Stimulated activated naive B cell treated with anti-CD40 and anti-IgM and Interleukin-4, amounts not matched to agents 10 μg/mL and 1 μg/mL and 100 μg/mL, for 72 hours (primary cell): ENCODE data around the gene IQSEC1.

Source experiments
- ATAC-seq, 2 donors: fragments of 150-1000 bp; cut with Tn5 transposase; replicated peaks; 2 replicates each; pipeline ENCODE4 v1.10.0; 2021; ENCODE audit warnings: moderate library complexity in 1 of 2
- DNase-seq: peaks from one replicate; pipeline ENCODE4 v3.0.0; 2021
- H3K27ac Mint-ChIP-seq: one replicate; pipeline ENCODE4 v1.8.0; 2022; ENCODE audit warnings: mild to moderate bottlenecking, mixed read lengths
- H3K27me3 Mint-ChIP-seq, 2 donors: one replicate each; pipeline ENCODE4 v1.8.0; 2022; ENCODE audit warnings: mixed read lengths in 2 of 2
- H3K36me3 Mint-ChIP-seq, 2 donors: one replicate each; pipeline ENCODE4 v1.8.0; 2022; ENCODE audit warnings: mixed read lengths in 2 of 2, mild to moderate bottlenecking in 1 of 2
- H3K4me1 Mint-ChIP-seq, 2 donors: one replicate each; pipeline ENCODE4 v1.8.0; 2022; ENCODE audit warnings: mixed read lengths in 2 of 2, mild to moderate bottlenecking in 1 of 2
- H3K4me3 Mint-ChIP-seq, 2 donors: one replicate each; pipeline ENCODE4 v1.8.0; 2022; ENCODE audit warnings: mild to moderate bottlenecking in 2 of 2, mixed read lengths in 2 of 2, moderate library complexity in 1 of 2
- H3K9me3 Mint-ChIP-seq, 2 donors: one replicate each; pipeline ENCODE4 v1.8.0; 2022; ENCODE audit warnings: mixed read lengths in 2 of 2, mild to moderate bottlenecking in 1 of 2

The IQSEC1 gene

GRCh38 chr3:13102386-13103345 lies 29.4 kb upstream of the IQSEC1 start:
- H3K27ac Mint-ChIP-seq = peak overlapping the region; percentile 66

GRCh38 chr3:13099707-13100106 lies 26.5 kb upstream of the IQSEC1 start:
- Mint-ChIP-seq H3K27me3 (peaks cover 0 to 4% of the 10 kb centered on the region in 2 donors), H3K9me3 (no peaks in the 10 kb centered on the region), H3K27ac (no peak overlapping the region), H3K36me3 (no peaks in the 10 kb centered on the region), H3K4me3 (no peak overlapping the region), H3K4me1 (peaks cover 20 to 39% of the 10 kb centered on the region in 2 donors)
- DNase-seq (no peak), ATAC-seq (no peak)

More at GRCh38 chr3:13102386-13103345, 29.4 kb upstream of the IQSEC1 start:
- Mint-ChIP-seq H3K27me3 (no peaks in the 10 kb centered on the region), H3K36me3 (no peaks in the 10 kb centered on the region), H3K4me3 (no peak overlapping the region), H3K4me1 (peaks cover 16 to 35% of the 10 kb centered on the region in 2 donors), H3K9me3 (no peaks in the 10 kb centered on the region)
- no peak for DNase-seq
- no peak for ATAC-seq

- Mint-ChIP-seq H3K27me3 (peaks cover 4 to 5% of the 10 kb centered on the region in 2 donors), H3K27ac (no peak overlapping the region), H3K4me3 (no peak overlapping the region), H3K36me3 (no peaks in the 10 kb centered on the region), H3K9me3 (no peaks in the 10 kb centered on the region), H3K4me1 (peaks cover 25 to 47% of the 10 kb centered on the region in 2 donors)
- ATAC-seq (peak in 1 of 2 donors; percentile 34), DNase-seq (no peak)
Observed at GRCh38 chr3:13098192-13098988, 25.2 kb upstream of the IQSEC1 start.

GRCh38 chr3:13096356-13096755 lies 23.1 kb upstream of the IQSEC1 start:
- Mint-ChIP-seq H3K9me3 (no peaks in the 10 kb centered on the region), H3K36me3 (no peaks in the 10 kb centered on the region), H3K27me3 (peaks cover 4 to 5% of the 10 kb centered on the region in 2 donors), H3K4me1 (peaks cover 35 to 62% of the 10 kb centered on the region in 2 donors), H3K27ac (no peak overlapping the region), H3K4me3 (no peak overlapping the region)
- DNase-seq = no peak
- ATAC-seq = no peak

GRCh38 chr3:13095408-13095937 lies 22.2 kb upstream of the IQSEC1 start:
- peak overlapping the region in 1 of 2 donors; percentile 11 for H3K4me3 Mint-ChIP-seq
- ATAC-seq = no peak
- no peak overlapping the region for H3K27ac Mint-ChIP-seq
- H3K4me1 Mint-ChIP-seq = peaks cover 38 to 69% of the 10 kb centered on the region in 2 donors
- peaks cover 4 to 5% of the 10 kb centered on the region in 2 donors for H3K27me3 Mint-ChIP-seq
- DNase-seq = no peak
- H3K36me3 Mint-ChIP-seq = no peaks in the 10 kb centered on the region
- H3K9me3 Mint-ChIP-seq = no peaks in the 10 kb centered on the region

GRCh38 chr3:13093687-13094086 lies 20.5 kb upstream of the IQSEC1 start:
- Mint-ChIP-seq H3K27me3 (peaks cover 4 to 5% of the 10 kb centered on the region in 2 donors), H3K9me3 (peaks cover 0 to 1% of the 10 kb centered on the region in 2 donors), H3K4me3 (no peak overlapping the region), H3K4me1 (peaks cover 38 to 63% of the 10 kb centered on the region in 2 donors), H3K27ac (no peak overlapping the region), H3K36me3 (no peaks in the 10 kb centered on the region)
- ATAC-seq (no peak), DNase-seq (no peak)

- H3K36me3 Mint-ChIP-seq = peaks cover 5 to 6% of the 10 kb centered on the region in 2 donors
- H3K9me3 Mint-ChIP-seq = peaks cover 0 to 5% of the 10 kb centered on the region in 2 donors
- H3K4me1 Mint-ChIP-seq = peaks cover 42 to 63% of the 10 kb centered on the region in 2 donors
- no peak for ATAC-seq
- H3K4me3 Mint-ChIP-seq = no peak overlapping the region
- no peak for DNase-seq
- H3K27ac Mint-ChIP-seq = no peak overlapping the region
- peaks cover 4 to 5% of the 10 kb centered on the region in 2 donors for H3K27me3 Mint-ChIP-seq
Observed at GRCh38 chr3:13092621-13093617, 19.7 kb upstream of the IQSEC1 start.

- Mint-ChIP-seq H3K27ac (no peak overlapping the region), H3K4me1 (peaks cover 50 to 70% of the 10 kb centered on the region in 2 donors), H3K4me3 (no peak overlapping the region), H3K36me3 (peaks cover 5 to 6% of the 10 kb centered on the region in 2 donors), H3K27me3 (peaks cover 4 to 5% of the 10 kb centered on the region in 2 donors), H3K9me3 (peaks cover 0 to 5% of the 10 kb centered on the region in 2 donors)
- DNase-seq (peak; percentile 74), ATAC-seq (peak; percentile 69 to 70)
Observed at GRCh38 chr3:13091898-13092611, 18.8 kb upstream of the IQSEC1 start.

- peaks cover 5 to 6% of the 10 kb centered on the region in 2 donors for H3K36me3 Mint-ChIP-seq
- H3K4me1 Mint-ChIP-seq = peaks cover 69 to 90% of the 10 kb centered on the region in 2 donors
- DNase-seq (peak; percentile 78), ATAC-seq (peak; percentile 71 to 73)
- H3K4me3 Mint-ChIP-seq = peak overlapping the region; percentile 8 to 28
- H3K27me3 Mint-ChIP-seq = no peaks in the 10 kb centered on the region
- peak overlapping the region; percentile 94 for H3K27ac Mint-ChIP-seq
- peaks cover 0 to 5% of the 10 kb centered on the region in 2 donors for H3K9me3 Mint-ChIP-seq
Observed at GRCh38 chr3:13088028-13089006, 15.1 kb upstream of the IQSEC1 start.

- Mint-ChIP-seq H3K9me3 (peaks cover 0 to 5% of the 10 kb centered on the region in 2 donors), H3K27ac (peak overlapping the region; percentile 94)
Observed at GRCh38 chr3:13087320-13087990, 14.2 kb upstream of the IQSEC1 start.

GRCh38 chr3:13086531-13086981 lies 13.3 kb upstream of the IQSEC1 start:
- Mint-ChIP-seq H3K4me1 (peaks cover 76 to 90% of the 10 kb centered on the region in 2 donors), H3K36me3 (peaks cover 5 to 6% of the 10 kb centered on the region in 2 donors), H3K27me3 (no peaks in the 10 kb centered on the region), H3K27ac (peak overlapping the region; percentile 83), H3K4me3 (peak overlapping the region in 1 of 2 donors; percentile 7), H3K9me3 (peaks cover 0 to 5% of the 10 kb centered on the region in 2 donors)
- ATAC-seq (no peak), DNase-seq (no peak)

More at GRCh38 chr3:13087320-13087990, 14.2 kb upstream of the IQSEC1 start:
- ATAC-seq (peak; percentile 8 to 20), DNase-seq (no peak)
- Mint-ChIP-seq H3K27me3 (no peaks in the 10 kb centered on the region), H3K4me1 (peaks cover 73 to 90% of the 10 kb centered on the region in 2 donors), H3K4me3 (peak overlapping the region; percentile 8 to 28), H3K36me3 (peaks cover 5 to 6% of the 10 kb centered on the region in 2 donors)
